GM10847 (cell line): ENCODE measurements around the gene RPS6KA4.

Experiments used
- POLR2A ChIP-seq: IDR thresholded peaks from 2 replicates; pipeline ENCODE4 v1.6.1; 2011; ENCODE audit not compliant: insufficient read length; ENCODE audit errors: extremely low read depth

Gene RPS6KA4

DNA sequence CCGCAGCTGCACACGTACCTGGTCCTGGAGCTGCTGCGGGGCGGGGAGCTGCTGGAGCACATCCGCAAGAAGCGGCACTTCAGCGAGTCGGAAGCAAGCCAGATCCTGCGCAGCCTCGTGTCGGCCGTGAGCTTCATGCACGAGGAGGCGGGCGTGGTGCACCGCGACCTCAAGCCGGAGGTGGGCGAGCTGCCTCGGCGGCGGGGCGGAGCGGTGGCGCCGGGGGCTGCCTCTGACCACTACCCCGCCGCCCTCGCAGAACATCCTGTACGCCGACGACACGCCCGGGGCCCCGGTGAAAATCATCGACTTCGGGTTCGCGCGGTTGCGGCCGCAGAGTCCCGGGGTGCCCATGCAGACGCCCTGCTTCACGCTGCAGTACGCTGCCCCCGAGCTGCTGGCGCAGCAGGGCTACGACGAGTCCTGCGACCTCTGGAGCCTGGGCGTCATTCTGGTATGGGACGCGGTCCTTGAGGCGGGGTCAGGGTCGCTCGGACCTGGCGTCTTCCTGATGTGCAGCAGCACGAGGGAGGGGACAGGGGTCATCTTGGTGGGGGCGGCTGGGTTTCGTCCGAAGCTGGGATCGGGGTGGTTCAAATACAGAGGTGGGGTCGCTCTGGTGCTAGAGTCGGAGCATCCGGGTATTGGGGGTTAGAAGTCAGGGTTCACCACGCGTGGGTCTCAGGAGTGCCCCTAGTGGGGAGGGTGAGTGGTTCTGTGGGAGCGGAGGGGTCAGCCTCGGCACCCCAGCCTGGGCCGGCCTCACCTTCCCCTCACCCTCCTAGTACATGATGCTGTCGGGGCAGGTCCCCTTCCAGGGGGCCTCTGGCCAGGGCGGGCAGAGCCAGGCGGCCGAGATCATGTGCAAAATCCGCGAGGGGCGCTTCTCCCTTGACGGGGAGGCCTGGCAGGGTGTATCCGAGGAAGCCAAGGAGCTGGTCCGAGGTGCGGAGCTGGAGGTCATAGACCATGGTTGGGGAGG is 10.8 kb downstream of the RPS6KA4 start:
- TF ChIP-seq POLR2A: no peak

DNA sequence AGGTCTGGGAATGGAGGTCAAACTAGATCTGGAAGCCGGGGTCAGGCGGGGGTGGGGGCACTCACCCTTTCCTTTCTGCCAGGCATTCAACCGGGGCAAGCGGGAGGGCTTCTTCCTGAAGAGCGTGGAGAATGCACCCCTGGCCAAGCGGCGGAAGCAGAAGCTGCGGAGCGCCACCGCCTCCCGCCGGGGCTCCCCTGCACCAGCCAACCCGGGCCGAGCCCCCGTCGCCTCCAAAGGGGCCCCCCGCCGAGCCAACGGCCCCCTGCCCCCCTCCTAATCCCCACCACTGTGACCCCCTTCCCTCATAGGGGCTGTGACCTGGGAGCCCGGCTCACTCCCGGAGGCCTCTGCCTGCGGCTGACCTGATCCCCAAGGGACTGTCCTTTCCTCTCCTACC is 12.2 kb downstream of the RPS6KA4 start:
- no peak for TF ChIP-seq POLR2A

DNA sequence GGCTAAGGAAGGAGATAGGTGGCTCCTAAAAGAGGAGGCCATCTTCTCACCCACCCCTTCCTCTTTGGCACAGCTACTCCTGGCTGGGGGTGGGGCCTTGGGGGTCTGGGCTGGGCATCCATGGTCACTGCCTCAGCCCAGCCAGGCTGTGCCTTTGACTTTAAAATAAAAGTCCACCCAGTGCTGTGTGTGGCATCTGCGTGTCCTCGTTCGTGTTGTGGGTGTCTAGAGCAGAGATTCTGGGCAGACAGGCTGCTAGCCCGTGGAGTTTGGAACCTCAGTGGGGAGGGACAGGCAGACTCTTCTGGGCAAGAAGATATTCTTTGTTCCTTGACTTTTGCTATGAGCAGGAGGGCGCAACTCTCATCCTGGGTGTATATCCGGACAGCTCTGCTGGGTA is 13.1 kb downstream of the RPS6KA4 start:
- TF ChIP-seq POLR2A: no peak

DNA sequence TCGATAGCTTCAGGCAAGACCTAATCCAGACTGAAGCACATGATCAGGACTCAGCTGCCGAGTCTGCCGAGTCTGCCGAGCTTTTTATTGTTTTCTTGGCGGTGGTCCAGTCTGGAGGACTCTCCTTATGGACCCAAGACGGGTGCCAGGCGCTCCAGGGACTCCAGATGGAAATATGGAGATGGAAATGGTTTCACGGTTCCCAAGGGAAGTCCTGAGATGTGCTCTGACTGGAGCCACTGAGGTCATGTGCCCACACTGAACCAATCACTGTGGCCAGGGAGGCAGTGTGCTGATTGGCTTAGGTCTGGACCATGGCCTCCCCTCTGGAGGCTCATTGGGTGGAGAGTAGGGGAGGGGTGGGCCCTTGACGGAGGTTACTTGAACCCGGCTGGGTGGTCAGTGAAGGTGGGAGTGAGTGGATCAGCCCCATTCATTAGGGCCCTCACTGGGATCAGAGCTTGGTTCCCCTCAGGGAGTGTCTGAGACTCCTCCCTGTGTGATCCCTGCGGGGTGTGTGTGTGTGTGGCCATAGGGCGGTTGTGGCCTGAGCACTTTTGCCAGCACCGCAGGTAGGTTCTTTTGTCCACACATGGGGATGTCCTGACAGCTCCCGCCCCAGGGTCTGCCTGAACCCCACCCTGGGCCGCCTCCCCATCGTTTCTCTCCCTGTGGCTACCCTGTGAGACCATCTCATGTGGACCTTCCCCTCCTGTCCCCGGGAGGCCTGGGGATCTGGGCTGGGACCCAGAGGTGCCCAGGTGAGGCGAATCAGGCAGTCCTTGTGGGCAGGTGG is 14.0 kb downstream of the RPS6KA4 start:
- TF ChIP-seq POLR2A: no peak

DNA sequence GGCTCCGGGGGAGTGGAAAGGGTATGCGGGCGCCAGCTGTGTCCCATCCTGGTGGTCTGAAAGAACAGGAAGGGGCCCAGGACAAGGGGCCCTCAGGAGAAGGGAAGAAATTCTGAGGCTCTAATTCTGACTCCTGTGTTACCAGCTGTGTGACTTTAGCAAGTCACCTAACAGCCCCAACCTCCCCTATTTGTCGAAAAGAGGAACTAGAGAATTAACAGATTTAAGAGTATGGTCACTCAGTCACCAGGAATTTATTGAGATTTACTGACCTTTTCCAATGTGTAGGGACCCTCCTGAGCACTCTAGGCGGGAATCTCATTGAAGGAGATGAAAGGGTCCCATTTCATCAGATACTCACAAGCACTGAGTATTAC is 14.6 kb downstream of the RPS6KA4 start:
- no peak for TF ChIP-seq POLR2A

DNA sequence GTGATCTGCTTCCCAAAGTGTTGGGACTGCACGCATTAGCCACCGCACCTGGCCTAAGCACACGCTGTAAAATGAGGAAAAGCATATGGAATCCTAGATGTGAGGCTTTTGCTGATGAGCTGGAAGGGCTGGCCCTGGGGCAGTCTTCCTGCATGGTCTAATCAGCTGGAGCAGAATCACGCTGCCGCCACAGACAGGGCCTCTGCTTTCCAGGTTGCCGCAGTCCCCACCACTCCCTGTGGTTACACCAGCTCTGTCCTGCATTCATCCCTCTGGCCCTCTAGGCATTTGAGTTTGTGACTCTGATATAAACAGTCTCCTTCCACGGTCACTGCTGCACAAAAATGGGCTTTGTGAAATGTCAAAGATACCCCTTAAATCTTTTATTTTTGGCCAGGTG is 17.1 kb downstream of the RPS6KA4 start:
- TF ChIP-seq POLR2A: no peak

DNA sequence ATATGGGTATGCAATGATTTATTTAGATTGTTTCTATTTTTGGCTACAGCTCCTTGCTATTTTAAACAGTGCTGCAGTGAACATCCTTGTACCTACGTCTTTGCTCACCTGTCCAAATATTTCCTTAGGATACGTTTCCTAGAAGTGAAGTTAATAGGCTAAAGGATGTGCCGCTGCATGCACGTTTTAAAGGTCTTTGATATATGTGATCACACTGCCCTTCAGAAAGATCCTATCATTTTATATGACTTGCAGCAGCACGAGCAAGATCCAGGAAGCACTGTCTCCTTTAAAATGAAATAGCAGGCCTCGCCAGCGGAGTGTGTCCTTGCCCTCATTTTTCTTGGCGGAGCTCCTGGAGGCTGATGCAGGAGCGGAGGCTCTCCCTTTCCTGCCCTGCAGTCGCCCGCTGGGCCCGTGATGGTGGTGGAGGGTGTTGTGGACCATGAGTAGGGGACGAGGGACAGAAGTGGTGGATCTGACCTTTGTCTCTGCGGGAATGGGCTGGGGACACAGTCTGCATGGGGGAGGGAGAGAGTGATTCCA is 19.4 kb downstream of the RPS6KA4 start:
- no peak for TF ChIP-seq POLR2A

DNA sequence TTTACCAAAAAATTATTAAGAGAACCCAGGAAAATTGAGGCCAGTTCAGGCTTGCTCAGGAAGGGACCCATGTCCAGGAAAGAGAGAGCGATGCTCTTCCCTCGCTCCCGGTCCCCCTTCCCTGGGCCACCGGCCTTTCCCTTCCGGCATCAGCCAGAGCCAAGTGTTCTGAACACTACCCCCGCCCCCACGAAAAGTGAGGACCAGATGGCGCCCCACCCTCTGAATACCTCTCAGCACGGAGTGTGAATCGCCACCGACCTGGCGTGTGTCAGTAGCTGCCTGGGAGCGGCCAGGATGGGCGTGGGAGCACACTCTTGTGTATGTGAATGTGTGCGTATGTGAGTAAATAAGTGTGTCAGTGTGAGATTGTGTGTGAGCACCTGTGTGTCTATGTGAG is 20.2 kb downstream of the RPS6KA4 start:
- no peak for TF ChIP-seq POLR2A

DNA sequence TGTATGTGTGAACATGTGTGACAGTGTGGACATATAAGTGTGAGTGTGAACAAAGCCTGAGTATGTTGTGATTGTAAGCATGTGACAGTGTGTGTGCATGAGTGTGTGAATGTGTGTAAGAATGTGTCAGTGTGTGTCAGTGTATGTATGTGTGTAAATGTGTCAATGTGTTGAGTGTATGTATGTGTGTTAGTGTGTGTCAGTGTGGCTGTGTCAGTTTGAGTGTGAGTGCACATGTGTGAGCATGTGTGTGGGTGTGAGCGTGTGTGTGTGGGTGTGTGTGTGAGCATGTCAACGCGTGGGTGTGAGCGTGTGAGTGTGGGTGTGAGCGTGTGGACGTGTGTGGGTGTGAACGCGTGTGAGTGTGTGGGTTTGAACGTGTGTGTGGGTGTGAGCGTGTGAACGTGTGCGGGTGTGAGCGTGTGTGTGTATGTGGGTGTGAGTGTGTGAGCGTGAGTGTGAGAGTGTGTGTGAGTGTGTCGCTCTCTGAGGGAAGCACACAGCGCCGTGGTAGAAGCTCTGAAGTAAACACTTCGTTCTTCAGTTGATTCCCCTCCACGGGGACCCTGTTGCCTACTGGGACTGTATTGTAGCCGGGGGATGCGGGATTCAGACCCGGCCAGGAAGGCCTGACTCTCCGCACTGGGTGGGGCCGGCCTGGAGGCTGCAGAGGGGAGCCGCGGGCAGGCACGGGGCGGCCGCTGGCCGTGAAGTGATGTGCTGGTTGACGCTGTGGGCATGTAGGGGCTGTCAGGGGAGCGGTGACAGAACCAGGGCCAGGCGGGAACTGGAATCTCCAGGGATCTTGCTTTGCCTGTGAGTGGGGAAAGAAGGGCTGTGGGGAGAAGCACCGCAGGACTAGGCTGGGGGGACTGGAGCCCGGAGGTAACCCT is 21.1 kb downstream of the RPS6KA4 start:
- TF ChIP-seq POLR2A: no peak

DNA sequence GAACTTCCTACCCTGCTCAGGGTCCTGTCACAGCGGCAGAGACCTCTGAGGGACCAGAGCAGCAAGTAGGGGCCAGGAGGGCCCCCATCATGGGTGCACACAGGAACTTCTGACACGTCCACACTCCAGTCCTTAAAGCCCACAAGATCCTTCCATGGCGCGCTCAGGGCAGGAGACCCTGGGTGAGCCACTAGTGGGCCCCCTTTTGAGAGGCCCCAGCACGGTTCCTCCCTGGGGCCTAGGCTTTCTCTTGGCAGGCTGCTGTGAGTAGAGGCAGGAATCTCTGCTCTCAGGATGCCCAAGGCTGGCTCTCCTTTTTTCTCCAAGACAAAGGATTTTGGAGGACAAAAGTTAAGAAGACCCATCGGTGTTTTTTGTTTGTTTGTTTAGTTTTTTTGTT is 22.4 kb downstream of the RPS6KA4 start:
- TF ChIP-seq POLR2A: no peak

DNA sequence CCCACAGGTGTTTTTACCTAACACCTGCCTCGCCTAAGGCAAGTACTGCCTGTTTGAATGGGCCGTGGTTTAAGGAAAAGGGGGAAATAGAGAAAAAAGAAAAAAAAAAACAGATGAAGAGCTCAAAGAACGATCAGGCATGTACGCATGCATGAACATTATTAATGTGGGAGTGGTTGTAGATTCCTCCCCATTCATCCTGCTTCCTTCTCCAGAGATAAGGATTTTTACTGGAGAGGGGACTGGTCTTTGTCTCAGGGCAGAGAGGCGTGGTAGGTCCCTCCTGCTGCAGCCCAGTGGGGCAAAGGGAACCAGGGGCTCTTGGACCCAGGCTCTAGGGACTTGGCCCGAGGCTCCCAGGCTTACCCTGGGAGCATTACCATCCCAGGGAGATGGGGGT is 23.1 kb downstream of the RPS6KA4 start:
- no peak for TF ChIP-seq POLR2A

DNA sequence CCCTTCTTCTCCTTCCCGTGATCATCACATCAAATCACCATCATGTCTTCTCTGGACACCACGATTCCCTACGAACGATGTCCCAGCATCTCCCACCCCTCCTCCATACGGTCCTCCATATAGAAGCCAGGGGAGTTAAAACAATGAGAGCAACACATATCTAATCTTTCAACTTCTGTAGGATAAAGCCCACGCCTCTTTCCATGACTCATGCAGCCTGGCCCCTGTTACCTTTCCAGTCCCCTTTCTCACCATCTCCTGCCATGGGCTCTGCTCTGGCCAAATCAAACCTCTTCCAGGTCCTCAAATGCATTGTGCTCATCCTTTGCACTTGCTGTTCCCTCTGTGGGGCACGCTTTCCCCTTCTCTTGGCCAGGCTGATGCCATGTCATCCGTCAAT is 23.6 kb downstream of the RPS6KA4 start:
- no peak for TF ChIP-seq POLR2A

DNA sequence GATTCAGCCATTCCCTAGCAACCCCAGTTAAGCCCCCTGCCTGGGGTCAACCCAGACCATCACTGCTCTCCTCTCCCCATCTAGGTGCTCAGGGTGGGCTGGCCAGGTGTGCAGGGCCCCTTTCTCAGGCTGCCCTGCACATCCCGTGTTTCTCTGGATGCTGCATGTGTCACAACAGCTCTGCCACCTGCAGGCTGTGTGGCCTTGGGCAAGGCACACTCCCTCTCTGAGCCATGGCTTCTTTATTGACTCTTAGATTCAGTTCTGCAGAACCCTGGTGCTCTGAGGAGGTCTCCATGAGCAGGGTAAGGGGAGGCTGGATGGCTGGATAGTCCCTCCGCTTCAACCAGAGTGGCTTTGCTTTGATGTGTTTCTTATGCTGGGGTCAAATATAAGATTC is 24.6 kb downstream of the RPS6KA4 start:
- TF ChIP-seq POLR2A: no peak

DNA sequence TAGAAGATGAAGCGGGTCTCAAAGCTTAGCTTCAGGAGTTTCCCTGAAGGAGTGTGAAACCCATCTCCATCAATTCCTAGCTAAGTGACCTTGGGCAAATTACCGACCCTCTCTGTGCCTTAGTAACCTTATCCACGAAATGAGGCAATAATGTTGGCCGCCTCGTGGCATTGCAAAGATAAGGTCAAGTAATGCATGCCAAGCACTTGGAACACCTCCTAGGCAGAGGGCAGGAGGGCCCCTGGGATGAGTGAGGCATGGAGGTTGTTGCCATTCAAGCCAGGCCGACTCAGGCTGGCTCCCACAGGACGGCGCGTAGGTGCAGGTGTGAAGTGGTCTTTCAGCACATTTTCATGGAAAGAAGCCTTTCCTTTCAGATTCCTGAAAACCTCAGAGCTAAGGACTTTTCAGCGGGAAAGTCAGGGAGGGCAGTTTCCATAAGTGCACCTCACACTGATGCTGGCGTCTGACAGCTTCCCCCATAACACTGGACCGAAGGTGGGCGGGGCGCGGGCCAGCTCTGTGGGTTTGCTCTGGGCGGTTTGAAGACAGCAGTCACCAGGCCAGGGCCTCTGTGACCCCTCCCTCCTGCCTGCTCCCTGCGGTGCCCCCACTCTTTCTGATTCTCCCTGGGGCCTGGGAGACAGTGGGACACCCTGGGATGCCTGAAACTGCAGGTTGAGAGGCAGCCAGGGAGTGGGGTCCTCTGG is 25.2 kb downstream of the RPS6KA4 start:
- TF ChIP-seq POLR2A: no peak
